Neuronal stem cell (in vitro differentiated cells): ENCODE data around the gene ACYP1.

Source experiments
- DNase-seq: peaks from one replicate; pipeline ENCODE4 v3.0.0-alpha.2; 2013; ENCODE audit warnings: low spot score
- H2AFZ ChIP-seq: one replicate; pipeline ENCODE4 v1.6.1; 2013; ENCODE audit warnings: mild to moderate bottlenecking, low read length, inconsistent platforms
- H2AK5ac ChIP-seq: 2 replicates; pipeline ENCODE4 v1.6.1; 2013; ENCODE audit warnings: low read depth, mild to moderate bottlenecking, inconsistent platforms, low read length, moderate library complexity, mixed read lengths
- H2BK120ac ChIP-seq: 2 replicates; pipeline ENCODE4 v1.6.1; 2013; ENCODE audit warnings: low read depth, mild to moderate bottlenecking, inconsistent platforms, low read length, moderate library complexity, mixed read lengths
- H2BK12ac ChIP-seq: one replicate; pipeline ENCODE4 v1.6.1; 2013; ENCODE audit warnings: low read length, inconsistent platforms
- H2BK15ac ChIP-seq: 2 replicates; pipeline ENCODE4 v1.6.1; 2013; ENCODE audit warnings: mild to moderate bottlenecking, low read length, inconsistent platforms, mixed read lengths
- H2BK5ac ChIP-seq: one replicate; pipeline ENCODE4 v1.6.1; 2013; ENCODE audit warnings: inconsistent platforms, mild to moderate bottlenecking, low read length, moderate library complexity
- H3K14ac ChIP-seq: one replicate; pipeline ENCODE4 v1.6.1; 2013; ENCODE audit warnings: low read length, inconsistent platforms
- H3K18ac ChIP-seq: 2 replicates; pipeline ENCODE4 v1.6.1; 2013; ENCODE audit warnings: low read length, inconsistent platforms
- H3K23ac ChIP-seq: 2 replicates; pipeline ENCODE4 v1.6.1; 2013; ENCODE audit warnings: low read depth, mild to moderate bottlenecking, mixed read lengths, low read length, inconsistent platforms; ENCODE audit not compliant: poor library complexity
- H3K27ac ChIP-seq: replicated peaks from 3 replicates; pipeline ENCODE4 v1.5.1; 2013; ENCODE audit warnings: low read length, inconsistent platforms
- H3K27me3 ChIP-seq, 3 experiments: 2 replicates each; pipeline ENCODE4 v1.6.1; 2013; ENCODE audit warnings: low read length in 3 of 3, mild to moderate bottlenecking in 2 of 3, inconsistent platforms in 1 of 3, low read depth in 1 of 3, mixed read lengths in 1 of 3, moderate library complexity in 1 of 3; ENCODE audit not compliant: control insufficient read depth in 3 of 3, insufficient read depth in 3 of 3
- H3K36me3 ChIP-seq, 2 donors: replicated peaks in 1 of 2; 2 replicates each; pipeline ENCODE4 v1.6.1; 2013; ENCODE audit warnings: low read length in 2 of 2; ENCODE audit not compliant: control insufficient read depth in 2 of 2, insufficient read depth in 2 of 2
- H3K4ac ChIP-seq: 2 replicates; pipeline ENCODE4 v1.6.1; 2013; ENCODE audit warnings: inconsistent platforms, mild to moderate bottlenecking, low read length, moderate library complexity
- H3K4me1 ChIP-seq, 2 donors: 1 replicate in 1 of 2; 2 replicates in 1 of 2; pipeline ENCODE4 v1.6.1; 2013; ENCODE audit warnings: low read length in 2 of 2, low read depth in 1 of 2; ENCODE audit not compliant: control insufficient read depth in 2 of 2, insufficient read depth in 1 of 2
- H3K4me2 ChIP-seq: one replicate; pipeline ENCODE4 v1.6.1; 2013; ENCODE audit warnings: mild to moderate bottlenecking, low read length, inconsistent platforms; ENCODE audit not compliant: insufficient read depth, poor library complexity, severe bottlenecking
- H3K4me3 ChIP-seq, 2 donors: 2 replicates each; pipeline ENCODE4 v1.5.1; 2013; ENCODE audit warnings: low read length in 2 of 2, mild to moderate bottlenecking in 2 of 2, inconsistent platforms in 1 of 2, moderate library complexity in 1 of 2
- H3K79me1 ChIP-seq: one replicate; pipeline ENCODE4 v1.6.1; 2013; ENCODE audit warnings: low read depth, mild to moderate bottlenecking, inconsistent platforms, low read length, moderate library complexity
- H3K9ac ChIP-seq: one replicate; pipeline ENCODE4 v1.6.1; 2013; ENCODE audit warnings: mild to moderate bottlenecking, low read depth, low read length, inconsistent platforms; ENCODE audit not compliant: poor library complexity
- H3K9me3 ChIP-seq, 2 donors: replicated peaks in 1 of 2; 2 replicates each; pipeline versions ENCODE3 to v1.6.1; 2013; ENCODE audit warnings: low read length in 2 of 2, mild to moderate bottlenecking in 2 of 2, inconsistent platforms in 1 of 2, low read depth in 1 of 2, mixed read lengths in 1 of 2, moderate library complexity in 1 of 2; ENCODE audit not compliant: control insufficient read depth in 2 of 2, insufficient read depth in 1 of 2
- H4K8ac ChIP-seq: one replicate; pipeline ENCODE4 v1.6.1; 2013; ENCODE audit warnings: low read depth, mild to moderate bottlenecking, inconsistent platforms, low read length, moderate library complexity
- H4K91ac ChIP-seq: one replicate; pipeline ENCODE4 v1.6.1; 2013; ENCODE audit warnings: low read length, low read depth, mild to moderate bottlenecking, inconsistent platforms; ENCODE audit not compliant: poor library complexity
- WGBS, 2 donors: extraction: QIAGEN DNeasy Blood & Tissue Kit; methylation state at CpG; one replicate each; pipeline ENCODE4 v1.1.7; 2013; ENCODE audit warnings: missing lambda C conversion rate in 2 of 2, mixed read lengths in 1 of 2; ENCODE audit not compliant: insufficient read length in 2 of 2, insufficient replicate concordance in 1 of 2; ENCODE audit errors: extremely low coverage in 2 of 2; 5-methylcytosine and 5-hydroxymethylcytosine counted together

The ACYP1 gene

GRCh38 chr14:75040959-75041358 is 22.9 kb downstream of the ACYP1 start:
- no peak overlapping the region for H2BK12ac ChIP-seq
- H3K4me2 ChIP-seq = no peak overlapping the region
- no peak overlapping the region for H3K9ac ChIP-seq
- H3K23ac ChIP-seq = no peak overlapping the region
- H2BK5ac ChIP-seq = no peak overlapping the region
- H4K8ac ChIP-seq = no peak overlapping the region
- H2BK15ac ChIP-seq = no peak overlapping the region
- WGBS, 2 donors = no CpG with 5 or more reads among the region's 2 CpGs
- H2AFZ ChIP-seq = no peak overlapping the region
- H3K79me1 ChIP-seq = no peaks in the 10 kb centered on the region
- H3K36me3 ChIP-seq = peaks cover 1 to 5% of the 10 kb centered on the region in 2 donors
- H4K91ac ChIP-seq = no peak overlapping the region
- no peaks in the 10 kb centered on the region for H3K9me3 ChIP-seq
- H2BK120ac ChIP-seq = no peak overlapping the region
- H3K27me3 ChIP-seq = no peaks in the 10 kb centered on the region
- no peak overlapping the region for H3K18ac ChIP-seq
- no peak for DNase-seq
- H3K4me1 ChIP-seq = no peaks in the 10 kb centered on the region
- H3K27ac ChIP-seq = no peak overlapping the region
- no peak overlapping the region for H3K4me3 ChIP-seq
- no peak overlapping the region for H3K14ac ChIP-seq
- H2AK5ac ChIP-seq = no peak overlapping the region
- no peak overlapping the region for H3K4ac ChIP-seq

- H3K9ac ChIP-seq = no peak overlapping the region
- no peaks in the 10 kb centered on the region for H3K79me1 ChIP-seq
- no peak for DNase-seq
- no CpG with 5 or more reads among the region's 1 CpG for WGBS, 2 donors
- no peak overlapping the region for H3K27ac ChIP-seq
- no peak overlapping the region for H2BK5ac ChIP-seq
- no peak overlapping the region for H2BK15ac ChIP-seq
- H3K4me3 ChIP-seq = no peak overlapping the region
- no peak overlapping the region for H2BK12ac ChIP-seq
- H3K4me1 ChIP-seq = no peaks in the 10 kb centered on the region
- no peak overlapping the region for H4K91ac ChIP-seq
- H3K23ac ChIP-seq = no peak overlapping the region
- no peaks in the 10 kb centered on the region for H3K27me3 ChIP-seq
- no peak overlapping the region for H2AK5ac ChIP-seq
- H3K36me3 ChIP-seq = peaks cover 1 to 5% of the 10 kb centered on the region in 2 donors
- no peak overlapping the region for H4K8ac ChIP-seq
- no peaks in the 10 kb centered on the region for H3K9me3 ChIP-seq
- no peak overlapping the region for H2BK120ac ChIP-seq
- H2AFZ ChIP-seq = no peak overlapping the region
- H3K4me2 ChIP-seq = no peak overlapping the region
- H3K18ac ChIP-seq = no peak overlapping the region
- H3K4ac ChIP-seq = no peak overlapping the region
- no peak overlapping the region for H3K14ac ChIP-seq
Measured at GRCh38 chr14:75040507-75040906, 23.3 kb downstream of the ACYP1 start.

- no peak overlapping the region for H3K4ac ChIP-seq
- no peak for DNase-seq
- no peak overlapping the region for H3K4me3 ChIP-seq
- H3K4me1 ChIP-seq = no peaks in the 10 kb centered on the region
- no peak overlapping the region for H4K91ac ChIP-seq
- no peaks in the 10 kb centered on the region for H3K27me3 ChIP-seq
- H3K9ac ChIP-seq = no peak overlapping the region
- H4K8ac ChIP-seq = no peak overlapping the region
- no peak overlapping the region for H2AFZ ChIP-seq
- no peak overlapping the region for H2BK12ac ChIP-seq
- H3K23ac ChIP-seq = no peak overlapping the region
- H3K27ac ChIP-seq = no peak overlapping the region
- H3K9me3 ChIP-seq = no peaks in the 10 kb centered on the region
- no peak overlapping the region for H3K18ac ChIP-seq
- no peak overlapping the region for H2AK5ac ChIP-seq
- H3K36me3 ChIP-seq = peaks cover 4 to 9% of the 10 kb centered on the region in 2 donors
- no peak overlapping the region for H3K14ac ChIP-seq
- H2BK15ac ChIP-seq = no peak overlapping the region
- no peaks in the 10 kb centered on the region for H3K79me1 ChIP-seq
- H2BK120ac ChIP-seq = no peak overlapping the region
- no peak overlapping the region for H2BK5ac ChIP-seq
- no CpG with 5 or more reads among the region's 2 CpGs for WGBS, 2 donors
- H3K4me2 ChIP-seq = no peak overlapping the region
Measured at GRCh38 chr14:75032939-75033338, 30.9 kb downstream of the ACYP1 start.

- Histone ChIP-seq H3K4ac (no peak overlapping the region), H4K8ac (no peak overlapping the region), H2BK12ac (no peak overlapping the region), H3K27ac (no peak overlapping the region), H3K27me3 (no peaks in the 10 kb centered on the region), H2BK15ac (no peak overlapping the region), H3K9ac (no peak overlapping the region), H2AFZ (no peak overlapping the region), H3K23ac (no peak overlapping the region), H3K79me1 (no peaks in the 10 kb centered on the region), H3K9me3 (no peaks in the 10 kb centered on the region), H3K18ac (no peak overlapping the region), H3K14ac (no peak overlapping the region), H2AK5ac (no peak overlapping the region), H2BK5ac (no peak overlapping the region), H2BK120ac (no peak overlapping the region), H3K36me3 (peaks cover 6 to 9% of the 10 kb centered on the region in 2 donors), H3K4me3 (no peak overlapping the region), H3K4me1 (no peaks in the 10 kb centered on the region), H4K91ac (no peak overlapping the region), H3K4me2 (no peak overlapping the region)
- no peak for DNase-seq
- WGBS, 2 donors = no CpG with 5 or more reads among the region's 1 CpG
Measured at GRCh38 chr14:75030147-75030546, 33.7 kb downstream of the ACYP1 start.
